GM23248 (cell line): ENCODE data around the gene TPO. TPM values are rescaled to one million over a fixed set of nuclear protein-coding genes. Genes with fewer than 3 reads are reported as not detected.

ENCODE experiments used
- DNase-seq: peaks from one replicate; pipeline ENCODE4 v3.0.0-alpha.2; 2015
- H2AFZ ChIP-seq: fragments of 200-600 bp; sonication (generic); 2 replicates; pipeline ENCODE4 v1.6.1; 2016; ENCODE audit warnings: antibody characterized with exemption
- H3F3A ChIP-seq: fragments of 200-600 bp; sonication (generic); 2 replicates; pipeline ENCODE4 v1.6.1; 2016; ENCODE audit warnings: mild to moderate bottlenecking, antibody characterized with exemption, mixed run types; ENCODE audit not compliant: insufficient read depth
- H3K27ac ChIP-seq: fragments of 200-600 bp; sonication (generic); 2 replicates; pipeline ENCODE4 v1.5.1; 2016; ENCODE audit warnings: mild to moderate bottlenecking
- H3K27me3 ChIP-seq: fragments of 200-600 bp; sonication (generic); replicated peaks from 2 replicates; pipeline ENCODE4 v1.6.1; 2016; ENCODE audit warnings: mild to moderate bottlenecking; ENCODE audit not compliant: insufficient read depth
- H3K36me3 ChIP-seq: fragments of 200-600 bp; sonication (generic); 2 replicates; pipeline ENCODE4 v1.6.1; 2016; ENCODE audit warnings: low read depth, mild to moderate bottlenecking
- H3K4me1 ChIP-seq: fragments of 200-600 bp; sonication (generic); 2 replicates; pipeline ENCODE4 v1.6.1; 2016; ENCODE audit warnings: mild to moderate bottlenecking; ENCODE audit not compliant: insufficient read depth
- H3K4me2 ChIP-seq: fragments of 200-600 bp; sonication (generic); one replicate; pipeline ENCODE4 v1.6.1; 2016; ENCODE audit warnings: mild to moderate bottlenecking; ENCODE audit not compliant: unreplicated experiment
- H3K4me3 ChIP-seq: fragments of 200-600 bp; sonication (generic); 2 replicates; pipeline ENCODE4 v1.5.1; 2016; ENCODE audit warnings: mild to moderate bottlenecking
- H3K79me2 ChIP-seq: fragments of 200-600 bp; sonication (generic); 2 replicates; pipeline ENCODE4 v1.6.1; 2016; ENCODE audit warnings: mild to moderate bottlenecking; ENCODE audit not compliant: insufficient read depth
- H3K9ac ChIP-seq: fragments of 200-600 bp; sonication (generic); 2 replicates; pipeline ENCODE4 v1.6.1; 2016; ENCODE audit warnings: mild to moderate bottlenecking
- H3K9me2 ChIP-seq: fragments of 200-600 bp; sonication (generic); 2 replicates; pipeline ENCODE4 v1.6.1; 2016; ENCODE audit warnings: mixed run types, mild to moderate bottlenecking, moderate library complexity; ENCODE audit not compliant: insufficient read depth
- H3K9me3 ChIP-seq: fragments of 200-600 bp; sonication (generic); one replicate; pipeline ENCODE4 v1.6.1; 2017; ENCODE audit warnings: low read depth
- H4K20me1 ChIP-seq: fragments of 200-600 bp; sonication (generic); 2 replicates; pipeline ENCODE4 v1.6.0; 2016; ENCODE audit not compliant: insufficient read depth
- EZH2 ChIP-seq: fragments of 200-600 bp; sonication (generic); IDR thresholded peaks from 2 replicates; pipeline ENCODE4 v1.6.1; 2018; ENCODE audit warnings: antibody characterized with exemption, mild to moderate bottlenecking; ENCODE audit not compliant: insufficient read depth, poor library complexity, severe bottlenecking
- EZH2phosphoT487 ChIP-seq: fragments of 200-600 bp; sonication (generic); IDR thresholded peaks from 2 replicates; pipeline ENCODE4 v1.6.1; 2018; ENCODE audit warnings: antibody characterized with exemption, moderate library complexity, mild to moderate bottlenecking, low read depth; ENCODE audit not compliant: insufficient read depth
- WGBS, 2 experiments: methylation state at CpG; one replicate each; pipeline ENCODE4 v1.1.6; 2015 to 2017; ENCODE audit warnings: low lambda C conversion rate in 2 of 2, low coverage in 1 of 2; ENCODE audit errors: missing lambda C conversion rate in 2 of 2; 5-methylcytosine and 5-hydroxymethylcytosine counted together
- in situ Hi-C: fragments of 300-500 bp; cut with MboI; formaldehyde crosslinking; loops from 2 replicates; pipeline ENCODE4 v1.15.0; 2020
- polyA plus RNA-seq: library from polyadenylated mRNA; unstranded; fragments of >200 nt; fragmentation: Nextera tagmentation; extraction: Ambion mirVana; gene quantifications from 2 replicates; pipeline ENCODE4 v1.2.1, GENCODE V29; 2016
- total RNA-seq: library from RNA; depleted of rRNA; stranded (reverse); fragments of >200 nt; shearing (Covaris generic); gene quantifications from 2 replicates; pipeline ENCODE4 v1.2.3, GENCODE V29; 2014

Gene TPO
- total and polyA plus RNA-seq, 2 experiments from 2014 or later, result not detected

GRCh38 chr2:1480671-1481076 lies 67.4 kb downstream of the TPO start:
- H3K27ac ChIP-seq, result no peak overlapping the region

GRCh38 chr2:1481406-1482252 lies 68.4 kb downstream of the TPO start:
- no peaks in the 10 kb centered on the region for H3K9me2 ChIP-seq
- H3K4me2 ChIP-seq, result no peak overlapping the region
- H3K4me3 ChIP-seq, result no peak overlapping the region
- 45 to 47% methylated on average over 19 to 20 of the region's 20 CpGs for WGBS, 2 experiments
- no peaks in the 10 kb centered on the region for H3K36me3 ChIP-seq
- no peaks in the 10 kb centered on the region for H3K9me3 ChIP-seq
- no peak overlapping the region for H3K9ac ChIP-seq
- DNase-seq, result no peak
- TF ChIP-seq EZH2, result no peak
- TF ChIP-seq EZH2phosphoT487, result no peak
- H3K27me3 ChIP-seq, result no peaks in the 10 kb centered on the region
- no peak overlapping the region for H2AFZ ChIP-seq
- no peaks in the 10 kb centered on the region for H3F3A ChIP-seq
- H4K20me1 ChIP-seq, result no peaks in the 10 kb centered on the region
- H3K79me2 ChIP-seq, result no peaks in the 10 kb centered on the region
- H3K27ac ChIP-seq, result no peak overlapping the region
- H3K4me1 ChIP-seq, result no peaks in the 10 kb centered on the region
- in situ Hi-C loops, result no loop called here

More at GRCh38 chr2:1480671-1481076, 67.4 kb downstream of the TPO start:
- no peaks in the 10 kb centered on the region for H3K9me3 ChIP-seq
- no peaks in the 10 kb centered on the region for H3K36me3 ChIP-seq
- in situ Hi-C loops, result no loop called here
- no peaks in the 10 kb centered on the region for H3K4me1 ChIP-seq
- no peak for DNase-seq
- no peaks in the 10 kb centered on the region for H3K27me3 ChIP-seq
- H4K20me1 ChIP-seq, result no peaks in the 10 kb centered on the region
- H3K9me2 ChIP-seq, result no peaks in the 10 kb centered on the region
- H3K9ac ChIP-seq, result no peak overlapping the region
- H2AFZ ChIP-seq, result no peak overlapping the region
- no peaks in the 10 kb centered on the region for H3F3A ChIP-seq
- 56 to 58% methylated on average over 13 of the region's 13 CpGs for WGBS, 2 experiments
- TF ChIP-seq EZH2, result no peak
- no peak for TF ChIP-seq EZH2phosphoT487
- no peak overlapping the region for H3K4me2 ChIP-seq
- H3K79me2 ChIP-seq, result no peaks in the 10 kb centered on the region
- no peak overlapping the region for H3K4me3 ChIP-seq

- Histone ChIP-seq H3K9ac (no peak overlapping the region), H3K27me3 (no peaks in the 10 kb centered on the region), H4K20me1 (no peaks in the 10 kb centered on the region), H3K36me3 (no peaks in the 10 kb centered on the region), H2AFZ (no peak overlapping the region), H3K4me2 (no peak overlapping the region), H3K9me2 (no peaks in the 10 kb centered on the region), H3K79me2 (no peaks in the 10 kb centered on the region), H3K4me1 (no peaks in the 10 kb centered on the region), H3K4me3 (no peak overlapping the region), H3F3A (no peaks in the 10 kb centered on the region), H3K27ac (no peak overlapping the region), H3K9me3 (no peaks in the 10 kb centered on the region)
- DNase-seq, result no peak
- in situ Hi-C loops, result no loop called here
- WGBS, 2 experiments, result 42 to 55% methylated on average over 9 of the region's 9 CpGs
- TF ChIP-seq EZH2, result no peak
- no peak for TF ChIP-seq EZH2phosphoT487
These were observed 69.0 kb downstream of the TPO start for GRCh38 chr2:1482253-1482675.

- no peak overlapping the region for H3K4me2 ChIP-seq
- TF ChIP-seq EZH2phosphoT487 (no peak), EZH2 (no peak)
- no peak overlapping the region for H3K27ac ChIP-seq
- no peaks in the 10 kb centered on the region for H3K9me2 ChIP-seq
- no peaks in the 10 kb centered on the region for H3K9me3 ChIP-seq
- no peak for DNase-seq
- H3K4me3 ChIP-seq, result no peak overlapping the region
- H4K20me1 ChIP-seq, result no peaks in the 10 kb centered on the region
- no peaks in the 10 kb centered on the region for H3K27me3 ChIP-seq
- no peaks in the 10 kb centered on the region for H3K79me2 ChIP-seq
- H2AFZ ChIP-seq, result no peak overlapping the region
- in situ Hi-C loops, result no loop called here
- H3K9ac ChIP-seq, result no peak overlapping the region
- no peaks in the 10 kb centered on the region for H3K4me1 ChIP-seq
- 32 to 34% methylated on average over 4 of the region's 4 CpGs for WGBS, 2 experiments
- no peaks in the 10 kb centered on the region for H3F3A ChIP-seq
- no peaks in the 10 kb centered on the region for H3K36me3 ChIP-seq
These were observed 69.7 kb downstream of the TPO start for GRCh38 chr2:1482981-1483380.
